ENCODE results near the gene REPS1.

- TF ChIP-seq ZNF488 (tag by site-specific recombination; IDR thresholded peaks at IDR 0.05): no peak
- TF ChIP-seq ZNF174 (tag by site-specific recombination; IDR thresholded peaks at IDR 0.05): no peak
- TF ChIP-seq ZNF354C (tag by site-specific recombination; IDR thresholded peaks at IDR 0.05; ENCODE audit: borderline replicate concordance, low read depth): no peak
- no peak for TF ChIP-seq CTCF (tag by site-specific recombination; IDR thresholded peaks at IDR 0.05)
- no peak for TF ChIP-seq ZNF341 (tag by site-specific recombination; IDR thresholded peaks at IDR 0.05; ENCODE audit: low read depth)
- no peak for TF ChIP-seq TSHZ1 (tag by site-specific recombination; IDR thresholded peaks at IDR 0.05; ENCODE audit: borderline replicate concordance)
Measured at GRCh38 chr6:138986578-138986977, 1.5 kb downstream of the REPS1 start.

All from HEK293 (cell line).